NT2/D1 (cell line): ENCODE data around the gene C1QC.
"Not testable (repeated sequence)": the region's sequence is repeated elsewhere in the genome, so short reads cannot be mapped to it uniquely, and the experiment has no call there.

Experiments used
- DNase-seq: peaks from one replicate; pipeline ENCODE4 v3.0.0-alpha.2; 2011; ENCODE audit warnings: low read depth, low spot score
- H3K27me3 ChIP-seq: 2 replicates; pipeline ENCODE4 v1.6.0; 2011; ENCODE audit warnings: mild to moderate bottlenecking; ENCODE audit not compliant: insufficient read length, insufficient read depth
- H3K36me3 ChIP-seq: 2 replicates; pipeline ENCODE4 v1.6.1; 2011; ENCODE audit warnings: mild to moderate bottlenecking, low read length, mixed read lengths; ENCODE audit not compliant: insufficient read depth, insufficient read length
- H3K4me1 ChIP-seq: 2 replicates; pipeline ENCODE4 v1.5.1; 2011; ENCODE audit not compliant: insufficient read depth, insufficient read length
- H3K4me3 ChIP-seq: 2 replicates; pipeline ENCODE4 v1.5.1; 2011; ENCODE audit warnings: low read depth; ENCODE audit not compliant: insufficient read length
- H3K9ac ChIP-seq: 2 replicates; pipeline ENCODE4 v1.6.0; 2011; ENCODE audit warnings: low read depth; ENCODE audit not compliant: insufficient read length
- H3K9me3 ChIP-seq: 2 replicates; pipeline ENCODE4 v1.5.1; 2011; ENCODE audit warnings: mild to moderate bottlenecking, low read length; ENCODE audit not compliant: insufficient read depth
- SUZ12 ChIP-seq: IDR thresholded peaks from 2 replicates; pipeline ENCODE4 v1.6.1; 2011; ENCODE audit not compliant: insufficient read length, insufficient read depth; ENCODE audit errors: extremely low read depth
- YY1 ChIP-seq: IDR thresholded peaks from 2 replicates; pipeline ENCODE4 v1.6.1; 2011; ENCODE audit not compliant: insufficient read length, insufficient read depth
- ZNF274 ChIP-seq: IDR thresholded peaks from 2 replicates; pipeline ENCODE4 v1.6.1; 2011; ENCODE audit warnings: mild to moderate bottlenecking, low read depth, low read length

C1QC gene

GRCh38 chr1:22674410-22674749 lies 30.9 kb downstream of the C1QC start:
- Histone ChIP-seq H3K4me1 (peaks cover 6% of the 10 kb centered on the region), H3K9me3 (no peaks in the 10 kb centered on the region), H3K4me3 (no peak overlapping the region), H3K27me3 (no peaks in the 10 kb centered on the region), H3K9ac (no peak overlapping the region), H3K36me3 (no peaks in the 10 kb centered on the region)
- DNase-seq = no peak
- TF ChIP-seq SUZ12 (no peak), YY1 (no peak), ZNF274 (no peak)

GRCh38 chr1:22676151-22676550 lies 32.7 kb downstream of the C1QC start:
- H3K36me3 ChIP-seq, H3K4me1 ChIP-seq, H3K27me3 ChIP-seq, DNase-seq, H3K9me3 ChIP-seq, H3K9ac ChIP-seq, H3K4me3 ChIP-seq: not testable (repeated sequence)

GRCh38 chr1:22676916-22677583 lies 33.6 kb downstream of the C1QC start:
- Histone ChIP-seq H3K4me1 (peaks cover 9% of the 10 kb centered on the region), H3K9ac (no peak overlapping the region), H3K36me3 (no peaks in the 10 kb centered on the region), H3K9me3 (no peaks in the 10 kb centered on the region), H3K27me3 (no peaks in the 10 kb centered on the region), H3K4me3 (no peak overlapping the region)
- no peak for DNase-seq
- TF ChIP-seq SUZ12 = no peak
- no peak for TF ChIP-seq YY1
- no peak for TF ChIP-seq ZNF274

GRCh38 chr1:22677931-22678896 lies 34.8 kb downstream of the C1QC start:
- Histone ChIP-seq H3K9me3 (no peaks in the 10 kb centered on the region), H3K4me1 (peaks cover 7% of the 10 kb centered on the region), H3K4me3 (no peak overlapping the region), H3K36me3 (no peaks in the 10 kb centered on the region), H3K27me3 (no peaks in the 10 kb centered on the region), H3K9ac (no peak overlapping the region)
- DNase-seq = no peak
- TF ChIP-seq SUZ12 (no peak), ZNF274 (no peak), YY1 (no peak)

GRCh38 chr1:22680726-22681125 lies 37.3 kb downstream of the C1QC start:
- DNase-seq = no peak
- Histone ChIP-seq H3K9me3 (no peaks in the 10 kb centered on the region), H3K27me3 (no peaks in the 10 kb centered on the region), H3K9ac (no peak overlapping the region), H3K4me3 (no peak overlapping the region), H3K36me3 (no peaks in the 10 kb centered on the region), H3K4me1 (peaks cover 9% of the 10 kb centered on the region)
- TF ChIP-seq ZNF274 (no peak), YY1 (no peak), SUZ12 (no peak)

GRCh38 chr1:22681556-22682276 lies 38.3 kb downstream of the C1QC start:
- peaks cover 9% of the 10 kb centered on the region for H3K4me1 ChIP-seq
- H3K36me3 ChIP-seq = no peaks in the 10 kb centered on the region

GRCh38 chr1:22683547-22683946 lies 40.1 kb downstream of the C1QC start:
- no peaks in the 10 kb centered on the region for H3K27me3 ChIP-seq
- DNase-seq = no peak
- H3K36me3 ChIP-seq = no peaks in the 10 kb centered on the region
- H3K4me1 ChIP-seq = peaks cover 9% of the 10 kb centered on the region
- no peak overlapping the region for H3K4me3 ChIP-seq
- TF ChIP-seq SUZ12 (no peak), ZNF274 (no peak), YY1 (no peak)
- no peak overlapping the region for H3K9ac ChIP-seq
- H3K9me3 ChIP-seq = no peaks in the 10 kb centered on the region

More at GRCh38 chr1:22681556-22682276, 38.3 kb downstream of the C1QC start:
- H3K4me3 ChIP-seq = no peak overlapping the region
- TF ChIP-seq SUZ12 (no peak), ZNF274 (no peak), YY1 (no peak)
- H3K9me3 ChIP-seq = no peaks in the 10 kb centered on the region
- DNase-seq = no peak
- H3K9ac ChIP-seq = no peak overlapping the region
- H3K27me3 ChIP-seq = no peaks in the 10 kb centered on the region
